ENCODE measurements around the gene COL26A1. TPM values are rescaled to one million over a fixed set of nuclear protein-coding genes. Genes with fewer than 3 reads are reported as not detected.
"Not testable (repeated sequence)": the region's sequence is repeated elsewhere in the genome, so short reads cannot be mapped to it uniquely, and the experiment has no call there.

The COL26A1 gene
- total RNA-seq, 1 donor from 2014 or later, result 3.5 TPM

DNA sequence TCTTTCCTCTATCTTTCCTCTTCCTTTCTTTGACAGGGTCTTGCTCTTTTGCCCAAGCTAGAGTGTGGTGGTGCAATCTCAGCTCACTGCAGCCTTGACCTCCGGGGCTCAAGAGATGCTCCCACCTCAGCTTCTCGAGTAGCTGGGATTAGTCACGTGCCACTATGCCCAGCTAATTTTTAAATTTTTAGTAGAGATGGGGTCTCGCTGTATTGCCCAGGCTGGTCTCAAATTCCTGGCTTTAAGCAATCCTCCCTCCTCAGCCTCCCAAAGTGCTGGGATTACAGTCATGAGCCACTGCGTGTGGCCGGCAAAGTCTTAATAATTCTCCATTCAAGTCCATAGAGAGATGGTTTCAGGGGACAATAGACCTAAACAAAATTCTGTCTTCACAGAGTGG is 40.2 kb downstream of the COL26A1 start:
- DNase-seq, result no peak

DNA sequence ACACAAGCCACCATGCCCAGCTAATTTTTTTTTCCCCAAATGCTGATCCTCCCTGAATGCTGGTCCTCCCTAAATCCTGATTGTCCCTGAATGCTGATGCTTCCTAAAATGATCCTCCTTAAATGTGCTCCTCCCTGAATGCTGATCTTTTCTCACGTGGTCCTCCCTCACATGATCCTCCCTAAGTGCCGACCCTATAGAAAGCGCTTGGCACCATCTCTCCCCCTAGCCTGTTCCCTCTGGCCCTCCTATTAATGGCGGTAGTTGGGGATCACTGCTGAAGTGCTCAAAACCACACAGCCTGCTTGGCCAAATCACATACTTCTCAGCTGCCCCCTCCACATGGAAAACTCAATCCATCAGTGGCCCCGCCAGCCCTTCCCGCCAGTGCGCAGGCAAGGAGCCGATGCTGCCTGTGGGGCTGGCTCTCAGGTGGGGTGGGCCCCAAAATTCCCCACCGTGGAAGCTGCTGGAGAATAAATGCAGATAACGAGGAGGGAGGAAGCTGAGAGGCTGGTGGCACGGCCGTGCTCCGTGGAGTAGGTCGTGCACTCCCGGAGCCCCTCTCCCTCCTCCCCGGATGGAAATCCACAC is 42.9 kb downstream of the COL26A1 start:
- DNase-seq, result no peak

DNA sequence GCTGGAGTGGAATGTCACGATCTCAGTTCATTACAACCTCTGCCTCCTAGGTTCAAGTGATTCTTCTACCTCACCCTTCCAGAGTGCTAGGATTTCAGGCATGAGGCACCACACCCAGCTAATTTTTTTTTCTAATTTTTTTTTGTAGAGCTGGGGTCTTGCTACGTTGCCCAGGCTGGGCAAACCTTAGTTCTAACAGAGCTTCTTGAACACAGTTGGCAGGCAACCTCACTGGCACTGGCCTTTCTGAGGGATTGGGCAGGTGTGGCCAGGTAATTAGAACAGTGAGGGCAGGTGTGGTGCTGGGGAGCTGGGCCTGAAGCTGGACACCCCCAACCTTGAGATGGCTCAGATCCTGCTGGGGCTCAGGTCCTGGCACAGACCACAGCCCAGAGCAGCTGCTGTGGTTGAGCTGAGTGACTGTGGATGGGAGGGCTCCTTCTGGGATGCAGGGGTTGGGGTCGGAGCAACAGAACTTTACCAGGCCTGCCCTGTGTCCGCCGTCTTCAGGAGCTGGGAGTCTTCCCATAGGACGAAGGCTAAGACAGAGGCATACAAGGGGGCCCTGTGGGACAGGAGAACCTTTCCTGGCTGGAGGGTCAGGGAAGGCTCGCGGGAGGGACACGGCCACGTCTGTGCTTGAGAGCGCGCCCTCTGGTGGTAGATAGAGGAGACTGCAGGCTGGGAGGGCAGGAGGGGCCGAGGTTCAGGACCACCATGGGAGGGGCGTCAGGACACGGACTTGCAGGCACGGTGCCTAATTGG is 48.2 kb downstream of the COL26A1 start:
- DNase-seq, result no peak

DNA sequence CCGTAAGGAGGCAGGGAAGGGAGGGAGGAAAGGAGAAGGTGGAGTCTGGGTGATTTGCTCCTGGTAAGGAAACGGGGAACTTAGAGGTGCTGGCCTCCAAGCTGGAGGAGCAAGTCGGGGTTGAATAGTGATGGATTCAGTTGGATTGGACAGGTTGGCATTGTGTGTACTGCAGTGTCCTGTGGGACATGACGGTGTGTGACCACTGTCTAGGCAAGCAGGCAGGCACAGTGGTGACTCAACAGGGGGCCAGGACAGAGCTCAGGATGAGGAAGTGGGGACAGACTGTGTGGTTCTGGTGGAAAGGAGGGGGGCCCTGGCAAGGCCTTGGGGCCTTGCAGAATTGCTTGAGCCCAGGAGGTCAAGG is 48.8 kb downstream of the COL26A1 start:
- DNase-seq, result no peak

DNA sequence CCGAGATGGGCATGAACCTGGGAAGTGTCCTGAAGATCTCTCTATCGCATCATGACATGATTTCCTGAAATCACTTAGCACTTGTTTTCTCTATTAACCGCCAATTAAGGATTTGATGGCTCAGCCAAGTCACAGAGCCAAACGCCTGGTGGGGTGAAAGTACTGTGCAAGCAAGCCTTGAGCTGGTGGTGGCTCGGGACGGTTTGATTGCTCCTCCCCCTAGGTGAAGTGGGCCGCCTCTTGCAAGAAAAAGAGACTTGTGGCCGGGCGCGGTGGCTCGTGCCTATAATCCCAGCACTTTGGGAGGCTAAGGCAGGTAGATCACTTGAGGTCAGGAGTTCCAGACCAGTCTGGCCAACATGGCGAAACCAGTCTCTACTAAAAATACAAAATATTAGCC is 50.3 kb downstream of the COL26A1 start:
- no peak for DNase-seq

DNA sequence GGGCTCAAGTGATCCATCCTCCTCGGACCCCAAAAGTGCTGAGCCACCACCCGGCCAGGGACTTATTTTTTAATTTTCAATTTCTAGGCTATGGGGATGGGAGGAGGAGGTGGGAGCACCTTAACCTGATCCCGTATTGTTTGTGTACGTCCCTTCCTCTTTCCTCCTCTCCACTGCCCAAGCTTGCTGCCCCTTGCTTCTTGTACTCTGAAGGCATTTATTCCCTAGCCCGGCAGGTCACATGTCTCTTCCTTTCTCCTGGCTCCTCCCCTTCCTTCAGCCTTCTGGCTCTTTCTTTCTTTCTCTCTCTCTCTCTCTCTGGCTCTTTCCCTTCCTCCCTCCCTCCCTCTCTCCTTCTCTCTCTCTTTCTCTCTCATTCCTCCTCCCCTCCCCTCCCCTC is 56.0 kb downstream of the COL26A1 start:
- no peak for DNase-seq

DNA sequence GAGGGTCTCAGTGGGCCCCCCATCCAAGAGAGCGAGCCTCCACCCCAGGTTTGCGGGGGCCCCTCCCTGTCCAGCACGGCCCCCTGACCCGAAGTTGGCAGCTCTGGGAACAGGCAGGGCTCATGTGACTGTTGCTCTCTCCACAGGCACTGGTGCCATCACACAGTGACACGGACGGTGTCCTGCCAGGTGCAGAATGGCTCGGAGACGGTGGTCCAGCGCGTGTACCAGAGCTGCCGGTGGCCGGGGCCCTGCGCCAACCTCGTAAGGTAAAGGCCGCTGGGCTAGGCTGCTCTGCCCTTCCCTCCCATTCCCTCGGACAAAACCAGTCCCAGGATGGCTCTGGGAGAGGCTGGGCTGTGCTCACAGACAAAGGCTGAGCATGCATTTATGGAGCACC is 57.2 kb downstream of the COL26A1 start:
- no peak for DNase-seq

DNA sequence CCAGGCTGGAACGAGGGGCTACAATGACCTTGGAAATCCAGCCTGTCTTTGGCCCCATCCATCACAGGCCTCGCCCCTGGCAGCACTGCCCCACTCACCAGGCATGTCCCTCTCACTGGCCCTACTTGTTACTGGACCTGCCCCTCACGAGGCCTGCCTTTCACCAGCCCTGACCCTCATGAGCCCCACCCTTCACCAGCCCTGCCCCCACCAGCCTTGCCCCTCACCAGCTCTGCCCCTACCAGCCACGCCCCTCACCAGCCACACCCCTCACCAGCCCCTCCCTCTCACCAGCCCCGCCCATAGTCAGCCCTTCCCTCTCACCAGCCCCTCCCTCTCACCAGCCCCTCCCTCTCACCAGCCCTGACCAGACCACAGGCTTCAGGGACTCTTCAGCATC is 57.8 kb downstream of the COL26A1 start:
- no peak for DNase-seq

DNA sequence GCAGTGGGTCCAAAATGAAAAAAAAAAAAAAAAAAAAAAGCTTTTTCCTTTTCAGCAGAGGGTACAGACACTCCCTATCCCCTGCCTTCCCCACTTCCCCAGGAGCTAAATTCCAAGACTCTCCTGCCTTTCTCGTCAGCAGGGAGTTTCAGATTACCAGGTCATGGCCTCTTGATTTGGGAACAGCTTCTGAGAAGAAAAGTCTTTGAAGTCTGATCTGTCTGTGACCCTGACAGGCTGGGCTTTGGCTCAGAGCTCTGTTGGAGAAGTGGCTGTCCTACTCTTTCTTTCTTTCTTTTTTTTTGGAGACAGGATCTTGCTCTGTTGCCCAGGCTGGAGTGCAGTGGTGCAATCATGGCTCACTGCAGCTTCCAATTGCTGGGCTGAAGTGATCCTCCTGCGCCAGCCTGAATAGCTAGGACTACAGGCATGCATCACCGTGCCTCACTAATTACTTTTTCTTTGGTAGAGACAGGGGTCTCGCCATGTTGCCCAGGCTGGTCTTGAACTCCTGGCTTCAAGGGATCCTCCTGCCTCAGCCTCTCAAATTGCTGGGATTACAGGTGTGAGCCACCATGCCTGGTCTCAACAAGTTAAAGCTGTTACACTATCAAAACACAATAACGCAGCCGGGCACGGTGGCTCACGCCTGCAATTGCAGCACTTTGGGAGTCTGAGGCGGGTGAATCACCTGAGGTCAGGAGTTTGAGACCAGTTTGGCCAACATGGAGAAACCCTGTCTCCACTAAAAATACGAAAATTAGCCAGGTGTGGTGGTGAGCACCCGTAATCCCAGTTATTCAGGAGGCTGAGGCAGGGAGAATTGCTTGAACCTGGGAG is 59.9 kb downstream of the COL26A1 start:
- DNase-seq, result no peak

DNA sequence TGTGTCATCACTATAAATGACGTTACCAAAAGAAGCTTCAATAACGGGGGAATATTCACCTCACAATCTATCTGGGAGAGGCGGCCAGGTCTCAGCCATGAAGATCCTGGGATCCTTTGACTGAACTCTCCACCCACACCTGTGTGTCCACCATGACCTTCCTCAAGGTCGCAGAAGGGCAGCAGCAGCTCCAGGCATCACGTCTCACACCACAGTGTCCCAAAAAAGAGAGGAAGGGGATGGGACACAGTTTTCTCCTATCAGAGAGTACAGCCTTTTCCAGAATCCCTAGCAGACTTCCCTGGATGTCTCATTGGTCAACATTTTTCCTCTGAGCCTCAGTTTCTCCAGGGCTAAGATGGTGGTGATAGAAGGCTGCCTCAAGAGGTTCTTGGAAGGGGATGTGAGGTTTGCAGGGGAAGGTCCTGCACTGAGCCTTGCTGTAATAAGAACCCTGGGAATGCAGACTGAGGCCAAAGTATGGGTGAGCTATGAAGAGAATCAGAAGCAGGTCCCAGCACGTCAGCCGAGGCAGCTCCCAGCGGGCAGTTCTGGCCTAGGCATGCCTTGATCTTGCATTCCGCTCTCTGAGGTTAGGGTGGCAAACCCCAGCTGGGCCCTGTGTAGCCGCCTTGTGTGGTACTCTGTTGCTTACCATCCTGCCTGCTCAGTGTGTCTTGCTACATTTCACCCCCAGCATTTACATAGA is 63.8 kb downstream of the COL26A1 start:
- no peak for DNase-seq

DNA sequence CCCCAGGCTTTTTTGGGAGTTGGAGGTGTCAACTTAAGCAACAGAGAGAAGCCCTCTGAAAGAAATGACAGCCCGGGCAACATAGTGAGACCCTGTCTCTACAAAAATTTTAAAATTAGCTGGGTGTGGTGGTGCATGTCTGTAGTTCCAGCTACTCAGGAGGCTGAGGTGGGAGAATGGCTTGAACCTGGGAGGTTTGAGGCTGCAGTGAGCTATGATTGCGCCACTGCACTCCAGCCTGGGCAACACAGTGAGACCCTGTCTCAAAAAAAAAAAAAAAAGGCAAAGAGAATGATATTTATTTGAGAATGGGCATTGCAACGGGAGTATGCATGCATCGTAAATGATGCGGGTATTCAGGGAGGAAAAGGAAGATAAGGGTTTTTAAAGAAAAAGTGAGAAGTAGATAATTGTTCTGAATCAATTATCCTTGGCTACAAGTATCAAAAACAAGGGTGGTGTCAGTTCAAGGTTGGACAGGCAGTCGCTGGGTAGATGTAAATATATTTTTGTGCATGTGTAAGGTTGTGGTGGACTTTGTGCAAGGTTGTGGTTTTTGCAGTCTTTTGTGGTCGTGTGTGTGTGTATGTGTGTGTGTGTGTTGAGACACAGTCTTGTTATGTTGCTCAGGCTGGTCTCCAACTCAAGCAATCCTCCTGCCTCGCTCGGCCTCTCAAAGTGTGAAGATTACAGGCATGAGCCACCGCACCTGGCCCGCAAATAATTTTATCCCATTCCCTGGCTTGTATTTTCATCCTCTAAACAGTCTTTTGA is 65.6 kb downstream of the COL26A1 start:
- no peak for DNase-seq

DNA sequence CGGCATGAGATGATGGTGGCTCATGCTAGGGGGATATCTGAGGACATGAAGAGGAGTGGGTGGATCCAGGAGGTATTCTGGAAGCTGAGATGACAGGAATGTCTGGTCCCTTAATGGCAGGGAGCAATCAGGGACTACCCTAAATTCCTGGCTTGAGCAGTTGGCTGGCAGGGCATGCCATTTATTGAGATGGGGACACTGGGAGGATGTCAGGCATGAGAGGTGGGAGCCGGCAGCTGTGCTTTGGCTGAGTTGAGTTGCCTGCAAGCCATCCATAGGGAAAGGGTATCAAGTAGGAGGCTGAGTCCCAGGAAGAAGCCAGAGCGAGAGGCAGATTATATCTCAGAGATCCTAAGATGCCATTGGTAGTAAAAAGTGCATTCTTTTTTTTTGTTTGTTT is 69.6 kb downstream of the COL26A1 start:
- DNase-seq, result no peak

DNA sequence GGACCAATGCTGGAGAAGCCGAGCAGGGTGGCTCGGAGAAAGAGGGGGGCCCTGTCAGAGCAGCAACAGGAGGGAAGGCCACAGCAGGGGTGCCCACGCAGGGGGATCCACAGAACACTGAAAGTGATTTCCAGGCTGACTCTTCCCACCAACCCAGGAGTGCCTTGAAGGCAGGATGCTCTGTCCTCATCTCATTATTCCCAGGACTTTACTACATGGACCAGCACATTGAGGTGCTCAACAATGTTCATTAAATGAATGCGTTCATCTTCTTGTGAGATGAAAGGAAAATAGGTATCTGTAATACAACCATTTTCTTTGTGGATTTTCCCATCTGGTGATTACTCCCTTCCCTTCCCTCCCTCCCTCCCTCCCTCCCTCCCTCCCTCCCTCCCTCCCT is 71.0 kb downstream of the COL26A1 start:
- no peak for DNase-seq

DNA sequence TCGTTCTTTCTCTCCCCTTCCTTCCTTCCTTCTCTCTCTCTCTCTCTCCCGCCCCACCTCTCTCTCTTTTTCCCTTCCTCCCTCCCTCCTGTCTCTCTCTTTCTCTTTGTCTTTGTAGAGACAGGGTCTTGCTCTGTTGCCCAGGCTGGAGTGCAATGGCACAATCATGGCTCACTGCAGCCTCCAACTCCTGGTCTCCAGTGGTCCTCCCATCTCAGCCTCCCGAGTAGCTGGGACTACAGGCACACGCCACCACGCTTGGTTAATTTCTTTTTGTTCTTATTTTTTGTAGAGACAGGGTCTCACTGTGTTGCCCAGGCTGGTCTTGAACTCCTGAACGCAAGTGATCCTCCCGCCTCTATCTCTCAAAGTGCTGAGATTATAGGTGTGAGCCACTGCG is 71.5 kb downstream of the COL26A1 start:
- DNase-seq, result not testable (repeated sequence)

DNA sequence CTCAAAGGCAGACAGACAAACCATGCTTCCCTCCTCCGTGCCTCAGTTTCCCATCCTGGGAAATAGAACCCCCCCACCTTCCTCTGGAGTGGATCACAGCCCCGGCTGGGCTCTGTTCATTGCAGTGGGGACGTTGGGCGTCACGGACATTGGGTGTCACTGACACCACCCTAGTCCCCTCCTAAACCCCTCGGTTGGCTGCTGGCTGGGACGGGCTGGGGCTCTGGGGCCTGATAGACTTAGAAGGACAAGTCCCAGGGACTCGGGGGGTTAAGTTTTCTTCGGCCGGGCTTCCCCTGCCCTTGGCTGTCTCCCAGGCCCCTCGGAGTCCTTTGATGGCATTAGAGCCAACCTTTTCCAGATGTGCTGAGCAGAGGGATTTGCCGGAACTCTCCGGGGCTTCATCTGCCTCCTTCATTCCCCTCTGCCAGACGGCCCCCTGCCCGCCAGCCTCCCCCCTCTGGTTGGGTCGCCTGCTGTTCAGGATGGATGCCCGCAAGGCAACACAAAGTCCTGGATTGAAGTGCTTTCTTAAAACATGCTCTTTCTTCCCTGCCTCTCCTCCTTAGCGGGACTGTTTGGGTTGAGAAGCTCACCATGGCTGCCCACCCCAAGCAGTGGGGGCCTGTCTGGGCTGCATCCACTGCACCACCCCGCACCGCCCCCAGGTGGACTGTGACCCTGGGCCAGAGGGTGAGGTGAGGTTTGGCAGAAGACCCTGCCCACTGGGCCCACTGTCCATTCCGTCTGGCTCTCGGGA is 73.0 kb downstream of the COL26A1 start:
- DNase-seq, result no peak

DNA sequence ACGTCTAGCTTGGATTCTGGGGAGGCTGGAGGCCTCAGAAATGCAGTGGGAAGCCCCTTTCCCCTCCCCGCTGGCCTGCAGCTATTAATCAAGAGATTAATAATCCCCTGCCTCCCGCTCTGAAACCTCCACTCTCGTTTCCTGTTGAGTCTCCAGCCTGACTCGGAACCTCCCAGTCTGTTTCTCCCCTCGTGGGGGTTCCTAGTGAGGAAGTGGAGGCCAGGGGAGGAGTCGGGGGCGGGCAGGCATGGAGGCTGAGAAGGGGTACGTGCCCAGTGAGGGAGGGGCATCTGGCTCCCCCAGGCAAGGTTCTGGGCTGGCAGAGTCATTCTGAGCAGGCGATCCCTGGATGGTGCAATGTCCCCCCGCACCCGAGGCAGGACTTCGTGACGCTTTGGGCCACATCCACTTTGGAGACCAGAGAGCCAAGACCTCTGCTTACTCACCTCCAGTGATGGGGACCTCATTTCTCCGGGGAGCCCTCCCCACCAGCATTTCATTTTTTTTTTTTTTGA is 73.6 kb downstream of the COL26A1 start:
- no peak for DNase-seq

DNA sequence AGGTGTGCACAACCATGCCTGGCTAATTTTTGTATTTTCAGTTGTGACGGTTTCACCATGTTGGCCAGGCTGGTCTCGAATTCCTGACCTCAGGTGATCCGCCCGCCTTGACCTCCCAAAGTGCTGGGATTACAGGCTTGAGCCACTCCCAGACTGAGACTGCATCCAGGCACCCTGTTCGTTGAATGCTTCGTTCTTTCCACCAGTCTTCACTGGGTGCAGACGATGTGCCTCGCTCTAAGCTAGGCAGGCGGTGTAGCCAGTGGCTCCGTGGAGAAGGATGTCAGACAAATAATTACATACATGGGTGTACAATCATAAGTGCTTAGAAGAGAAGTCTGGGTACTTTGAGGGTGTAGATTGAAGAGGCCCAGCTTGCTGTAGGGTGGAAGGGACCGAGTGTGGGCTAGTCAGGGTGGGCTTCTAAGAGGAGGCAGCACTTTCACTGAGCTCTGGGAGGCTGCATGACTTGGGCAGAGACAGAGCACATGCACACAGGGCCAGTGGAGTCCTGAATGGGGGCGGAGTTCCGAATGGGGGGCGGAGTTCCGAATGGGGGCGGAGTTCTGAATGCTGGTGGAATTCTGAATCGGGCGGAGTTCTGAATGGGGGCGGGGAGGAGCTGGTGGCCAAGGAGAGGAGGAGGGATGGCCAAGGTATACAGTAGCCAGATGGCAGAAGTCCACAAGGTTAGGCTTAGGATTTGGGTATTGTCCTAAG is 74.3 kb downstream of the COL26A1 start:
- no peak for DNase-seq

DNA sequence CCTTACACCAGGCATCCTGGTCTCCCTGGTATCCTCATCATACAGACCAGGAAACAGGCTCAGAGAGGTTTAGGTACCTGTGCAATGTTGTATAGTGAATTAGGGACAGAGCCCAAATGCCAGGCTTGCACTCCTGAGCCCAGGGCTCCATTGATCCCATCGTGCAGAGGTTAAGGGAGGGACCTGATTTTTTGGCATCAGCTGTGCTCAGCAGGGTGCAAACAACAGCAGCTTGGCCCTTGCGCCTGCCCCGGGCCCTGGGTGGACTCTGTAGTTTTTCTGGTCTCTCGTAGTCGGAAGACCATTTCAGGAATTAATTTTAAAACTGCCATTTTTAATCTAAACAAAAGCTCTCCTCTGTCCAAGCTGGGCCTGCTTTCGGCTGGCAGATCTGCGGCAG is 79.2 kb downstream of the COL26A1 start:
- DNase-seq, result no peak

DNA sequence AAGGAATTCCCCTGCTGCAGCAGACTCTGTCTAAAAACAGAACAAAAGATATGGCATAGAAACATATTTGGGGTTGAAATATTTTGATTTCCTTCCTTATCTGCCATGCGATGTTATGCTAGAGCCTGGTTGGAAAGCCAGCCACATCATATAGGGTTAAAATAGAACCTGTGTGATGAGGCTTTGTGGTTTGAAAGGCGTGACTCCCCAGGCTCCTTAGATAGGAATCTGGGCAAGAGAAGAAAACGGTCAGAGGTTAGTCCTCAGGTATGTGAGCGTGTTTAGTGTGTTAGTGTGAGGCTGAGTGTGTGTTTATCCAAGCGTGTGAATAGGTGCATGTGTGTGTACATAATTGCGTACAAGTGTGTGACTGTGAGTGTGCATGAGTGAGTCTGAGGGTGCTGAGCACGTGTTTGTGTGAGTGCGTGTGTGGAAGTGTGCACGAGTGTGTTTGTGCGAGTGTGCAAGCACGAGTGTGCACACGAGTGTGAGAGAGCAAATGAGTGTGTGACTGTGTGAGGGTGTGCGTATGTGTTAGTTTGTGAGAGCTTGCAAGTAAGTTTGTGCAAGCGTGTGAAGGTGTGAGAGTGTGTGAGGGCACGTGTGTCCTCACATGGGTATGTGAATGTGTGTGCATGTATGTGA is 79.9 kb downstream of the COL26A1 start:
- DNase-seq, result no peak

DNA sequence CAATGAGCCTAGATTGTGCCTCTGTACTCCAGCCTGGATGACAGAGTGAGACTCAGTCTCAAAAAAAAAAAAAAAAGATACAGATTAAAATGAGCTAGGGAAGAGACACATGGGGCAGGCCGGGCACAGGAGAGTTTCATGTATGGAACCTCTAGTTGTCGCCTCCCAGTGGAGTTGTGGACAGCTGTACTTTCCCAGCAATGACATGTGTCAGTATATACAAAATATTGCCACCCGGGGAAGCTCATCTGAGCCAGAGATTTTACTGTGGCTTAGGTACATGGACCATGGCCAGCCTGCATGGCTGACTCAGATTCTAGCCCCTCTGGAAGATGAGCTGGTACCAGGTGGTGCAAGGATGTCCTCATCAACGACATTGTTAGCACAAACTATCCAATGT is 87.4 kb downstream of the COL26A1 start:
- no peak for DNase-seq

Measured in skin of body (tissue), 2 donors.